Cardiac fibroblast (primary cell): Measurements from ENCODE around the gene PHACTR1.

ENCODE experiments used
- DNase-seq, 2 donors: peaks; one replicate each; pipeline versions ENCODE4 v3.0.0 to v3.0.0-alpha.2; 2010; ENCODE audit warnings: low read depth in 2 of 2
- H3K4me3 ChIP-seq, 2 donors: replicated peaks in 1 of 2; 1 replicate in 1 of 2; 2 replicates in 1 of 2; pipeline ENCODE4 v1.5.1; 2011; ENCODE audit warnings: low read depth in 2 of 2, low read length in 2 of 2, mild to moderate bottlenecking in 2 of 2, moderate library complexity in 1 of 2
- TF ChIP-seq, protein P1 (sequence below): IDR thresholded peaks from one replicate; pipeline ENCODE4 v1.5.1; 2011; ENCODE audit warnings: low read depth, mild to moderate bottlenecking, low read length, inconsistent platforms

Gene PHACTR1

DNA sequence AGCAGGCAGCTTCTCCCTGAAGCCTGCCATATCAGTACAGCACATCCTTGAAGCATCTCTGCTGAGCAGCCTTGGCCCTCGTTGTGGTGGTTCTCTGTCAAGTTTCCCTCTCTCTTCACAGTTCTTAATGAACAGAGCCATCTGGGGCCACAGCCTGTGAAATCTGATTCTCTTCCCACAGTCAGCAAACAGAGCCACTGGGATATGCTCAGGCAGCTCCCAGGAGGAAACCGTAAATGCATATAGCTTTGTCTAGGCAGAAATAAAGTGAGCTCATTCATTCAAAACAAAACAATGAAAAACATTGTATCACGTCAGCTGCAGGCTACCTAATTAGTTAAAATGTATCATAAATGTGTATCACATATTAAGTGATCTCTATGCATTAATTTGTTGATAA lies 531.5 kb downstream of the PHACTR1 start:
- H3K4me3 ChIP-seq = no peak overlapping the region
- TF ChIP-seq, protein P1, sequence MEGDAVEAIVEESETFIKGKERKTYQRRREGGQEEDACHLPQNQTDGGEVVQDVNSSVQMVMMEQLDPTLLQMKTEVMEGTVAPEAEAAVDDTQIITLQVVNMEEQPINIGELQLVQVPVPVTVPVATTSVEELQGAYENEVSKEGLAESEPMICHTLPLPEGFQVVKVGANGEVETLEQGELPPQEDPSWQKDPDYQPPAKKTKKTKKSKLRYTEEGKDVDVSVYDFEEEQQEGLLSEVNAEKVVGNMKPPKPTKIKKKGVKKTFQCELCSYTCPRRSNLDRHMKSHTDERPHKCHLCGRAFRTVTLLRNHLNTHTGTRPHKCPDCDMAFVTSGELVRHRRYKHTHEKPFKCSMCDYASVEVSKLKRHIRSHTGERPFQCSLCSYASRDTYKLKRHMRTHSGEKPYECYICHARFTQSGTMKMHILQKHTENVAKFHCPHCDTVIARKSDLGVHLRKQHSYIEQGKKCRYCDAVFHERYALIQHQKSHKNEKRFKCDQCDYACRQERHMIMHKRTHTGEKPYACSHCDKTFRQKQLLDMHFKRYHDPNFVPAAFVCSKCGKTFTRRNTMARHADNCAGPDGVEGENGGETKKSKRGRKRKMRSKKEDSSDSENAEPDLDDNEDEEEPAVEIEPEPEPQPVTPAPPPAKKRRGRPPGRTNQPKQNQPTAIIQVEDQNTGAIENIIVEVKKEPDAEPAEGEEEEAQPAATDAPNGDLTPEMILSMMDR = no peak
- DNase-seq = peak; percentile 46 to 54

DNA sequence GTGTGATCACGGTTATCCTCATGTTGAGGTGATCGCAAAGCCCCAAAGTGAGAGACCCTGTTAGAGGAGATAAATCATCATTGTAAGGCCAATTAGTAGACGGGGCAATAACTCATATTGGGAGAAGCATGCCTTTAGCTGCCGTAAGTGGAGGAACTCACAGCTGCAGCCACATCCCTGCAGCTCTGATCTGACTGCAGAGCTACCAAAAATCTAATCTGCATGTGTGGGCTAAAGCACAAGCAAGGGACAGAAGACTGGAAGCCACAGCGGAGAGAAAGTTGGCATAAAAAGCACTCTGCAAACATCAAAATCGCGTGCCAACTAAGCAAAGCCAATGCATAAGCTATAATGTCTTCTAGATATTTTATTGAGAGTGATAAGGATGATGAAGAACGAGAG lies 532.0 kb downstream of the PHACTR1 start:
- TF ChIP-seq, protein P1 = no peak
- H3K4me3 ChIP-seq = no peak overlapping the region
- no peak for DNase-seq

DNA sequence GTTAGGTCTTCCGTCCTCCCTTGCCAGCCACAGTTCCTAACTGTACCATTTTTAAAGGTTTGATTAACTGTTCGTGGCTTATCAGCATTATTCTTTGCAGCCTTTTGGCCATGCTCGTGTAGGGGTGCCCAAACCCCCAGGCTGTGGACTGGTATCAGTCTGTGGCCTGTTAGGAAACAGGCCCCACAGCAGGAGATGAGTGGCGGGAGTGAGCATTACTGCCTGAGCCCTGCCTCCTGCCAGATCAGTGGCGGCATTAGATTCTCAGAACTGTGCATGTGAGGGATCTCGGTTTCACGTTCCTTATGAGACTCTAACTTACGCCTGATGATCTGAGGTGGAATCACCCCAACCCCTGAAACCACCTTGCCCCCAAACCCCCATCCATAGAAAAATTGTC lies 532.4 kb downstream of the PHACTR1 start:
- DNase-seq = no peak
- H3K4me3 ChIP-seq = no peak overlapping the region
- TF ChIP-seq, protein P1 = no peak

DNA sequence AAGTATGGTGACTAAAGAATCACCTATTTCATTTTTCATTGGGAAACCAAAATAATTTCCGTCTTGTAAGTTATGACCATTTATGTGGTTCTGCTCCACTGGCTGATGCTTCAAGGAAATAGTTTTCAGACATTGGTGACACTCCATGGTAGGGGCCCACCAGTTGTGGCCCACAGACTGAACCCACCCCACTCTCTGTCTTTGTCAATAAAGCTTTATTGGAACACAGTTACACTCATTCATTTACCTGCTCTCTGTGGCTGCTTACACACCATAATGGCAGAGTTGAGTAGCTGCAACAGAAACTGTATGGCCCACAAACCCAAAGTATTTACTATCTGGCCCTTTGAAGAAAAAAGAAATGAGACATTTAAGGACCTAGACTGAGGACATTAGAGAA lies 533.2 kb downstream of the PHACTR1 start:
- DNase-seq = no peak
- H3K4me3 ChIP-seq = no peak overlapping the region
- TF ChIP-seq, protein P1 = no peak

DNA sequence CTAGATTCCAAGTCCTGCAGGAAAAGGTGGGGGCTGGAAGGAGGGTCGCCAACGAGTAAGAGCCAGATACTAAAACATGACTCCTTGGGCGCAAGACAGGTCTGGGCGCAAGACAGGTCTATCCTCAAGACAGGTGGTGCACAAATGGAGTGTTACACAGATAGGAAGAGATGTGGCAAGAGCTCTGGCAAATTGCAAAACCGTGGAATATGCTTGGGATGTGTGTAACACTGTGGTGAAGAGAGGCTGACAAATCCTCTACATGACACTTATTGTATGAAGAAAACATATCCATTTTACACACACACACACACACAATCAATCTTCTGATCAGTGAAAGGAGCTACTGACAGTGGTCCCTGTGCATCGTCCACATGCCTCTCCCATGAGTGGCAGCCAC lies 534.1 kb downstream of the PHACTR1 start:
- TF ChIP-seq, protein P1 = no peak
- peak in 1 of 2 donors; percentile 11 for DNase-seq

DNA sequence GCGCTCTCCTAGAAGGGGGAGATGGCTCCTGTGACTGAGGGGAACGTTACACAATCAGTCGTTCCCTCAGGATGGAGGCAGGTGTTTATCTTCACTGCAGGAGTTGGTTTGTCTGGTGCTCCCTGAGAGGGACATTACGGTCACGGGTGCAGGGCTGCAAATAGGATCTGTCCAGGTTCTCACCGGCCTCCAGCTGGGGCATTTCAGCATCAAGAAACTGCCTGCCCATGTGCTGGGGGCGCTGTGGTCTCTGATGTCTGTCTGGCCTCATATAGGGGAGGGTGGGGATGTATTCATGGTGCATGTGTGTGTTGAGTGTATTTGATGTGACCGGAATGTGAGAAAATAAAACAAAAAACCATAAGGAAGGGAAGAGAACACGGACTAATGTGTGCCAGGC lies 534.7 kb downstream of the PHACTR1 start:
- TF ChIP-seq, protein P1 = no peak
- H3K4me3 ChIP-seq = no peak overlapping the region
- no peak for DNase-seq

More for the DNA sequence above, 534.1 kb downstream of the PHACTR1 start:
- H3K4me3 ChIP-seq = no peak overlapping the region

DNA sequence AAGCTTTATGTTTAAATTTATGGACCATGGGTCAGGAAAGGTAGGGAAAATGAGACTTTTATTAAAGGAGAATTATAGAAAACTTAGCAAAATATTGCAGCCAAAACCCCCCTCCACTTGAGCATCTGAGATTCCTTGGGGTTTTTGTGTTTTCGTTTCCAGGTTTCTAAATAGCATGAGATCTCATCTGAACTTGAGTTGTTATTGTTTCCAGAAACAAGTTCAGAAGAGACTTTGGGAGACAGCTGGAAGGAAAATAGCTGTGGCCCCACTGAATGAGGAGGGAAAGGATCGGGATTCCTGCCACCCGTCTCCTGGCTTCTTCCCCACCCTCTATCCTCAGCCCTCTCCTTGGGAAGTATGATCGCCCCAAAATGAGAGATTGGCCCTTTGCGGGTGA lies 536.2 kb downstream of the PHACTR1 start:
- H3K4me3 ChIP-seq = no peak overlapping the region
- TF ChIP-seq, protein P1 = no peak
- DNase-seq = no peak
